GM12801 (cell line): ENCODE results near the gene GORASP1.

ENCODE experiments used
- TF ChIP-seq, protein P1 (sequence below): IDR thresholded peaks from one replicate; pipeline ENCODE4 v1.5.1; 2011; ENCODE audit warnings: control low read depth; ENCODE audit not compliant: insufficient read length; ENCODE audit errors: extremely low read depth

The GORASP1 gene

DNA sequence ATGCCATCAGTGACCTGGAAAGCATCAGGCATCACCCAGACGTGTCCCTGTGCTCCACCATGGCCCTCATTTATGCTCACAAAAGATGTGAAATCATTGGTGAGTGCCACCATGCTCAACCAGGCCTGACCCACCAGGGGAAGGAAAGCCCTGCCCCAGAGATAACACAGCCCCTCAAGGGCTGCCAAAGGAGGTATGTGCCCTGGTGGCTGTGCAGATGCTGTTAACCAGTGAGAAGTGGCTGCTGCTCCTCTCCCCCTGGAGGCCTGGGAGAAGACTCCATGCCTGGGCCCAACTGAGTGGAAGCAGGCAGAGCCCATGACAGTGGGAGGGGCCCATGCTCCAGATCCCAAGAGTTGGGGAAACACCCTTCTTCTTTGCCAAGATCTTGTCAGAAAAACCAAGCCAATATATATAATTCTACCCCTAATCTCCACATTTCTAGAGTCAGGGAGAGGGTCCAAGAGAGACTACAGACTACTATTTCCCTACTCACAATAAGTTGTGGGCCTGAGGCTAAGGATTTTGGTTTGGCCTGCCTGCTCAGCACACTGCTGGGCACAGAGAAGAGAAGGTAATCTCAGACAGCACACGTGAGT, 2.7 kb upstream of the GORASP1 start:
- TF ChIP-seq, protein P1, sequence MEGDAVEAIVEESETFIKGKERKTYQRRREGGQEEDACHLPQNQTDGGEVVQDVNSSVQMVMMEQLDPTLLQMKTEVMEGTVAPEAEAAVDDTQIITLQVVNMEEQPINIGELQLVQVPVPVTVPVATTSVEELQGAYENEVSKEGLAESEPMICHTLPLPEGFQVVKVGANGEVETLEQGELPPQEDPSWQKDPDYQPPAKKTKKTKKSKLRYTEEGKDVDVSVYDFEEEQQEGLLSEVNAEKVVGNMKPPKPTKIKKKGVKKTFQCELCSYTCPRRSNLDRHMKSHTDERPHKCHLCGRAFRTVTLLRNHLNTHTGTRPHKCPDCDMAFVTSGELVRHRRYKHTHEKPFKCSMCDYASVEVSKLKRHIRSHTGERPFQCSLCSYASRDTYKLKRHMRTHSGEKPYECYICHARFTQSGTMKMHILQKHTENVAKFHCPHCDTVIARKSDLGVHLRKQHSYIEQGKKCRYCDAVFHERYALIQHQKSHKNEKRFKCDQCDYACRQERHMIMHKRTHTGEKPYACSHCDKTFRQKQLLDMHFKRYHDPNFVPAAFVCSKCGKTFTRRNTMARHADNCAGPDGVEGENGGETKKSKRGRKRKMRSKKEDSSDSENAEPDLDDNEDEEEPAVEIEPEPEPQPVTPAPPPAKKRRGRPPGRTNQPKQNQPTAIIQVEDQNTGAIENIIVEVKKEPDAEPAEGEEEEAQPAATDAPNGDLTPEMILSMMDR = no peak

DNA sequence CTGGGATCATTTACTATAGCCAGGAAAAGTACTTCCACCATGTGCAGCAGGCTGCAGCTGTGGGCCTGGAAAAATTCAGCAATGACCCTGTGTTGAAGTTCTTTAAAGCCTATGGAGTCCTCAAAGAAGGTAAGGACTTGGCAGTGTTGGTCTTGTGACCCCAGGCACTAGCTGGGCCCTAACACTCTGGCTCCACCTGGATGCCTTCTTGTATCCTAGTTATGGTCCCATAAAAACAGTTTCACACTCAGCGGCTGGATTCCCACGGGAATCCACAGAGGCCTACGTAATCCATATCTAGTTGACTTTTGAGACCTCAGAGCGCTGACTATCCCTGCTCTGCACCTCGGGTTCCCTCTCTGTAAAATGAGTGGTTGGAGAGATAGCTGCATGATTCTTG, 1.7 kb upstream of the GORASP1 start:
- TF ChIP-seq, protein P1 = no peak

DNA sequence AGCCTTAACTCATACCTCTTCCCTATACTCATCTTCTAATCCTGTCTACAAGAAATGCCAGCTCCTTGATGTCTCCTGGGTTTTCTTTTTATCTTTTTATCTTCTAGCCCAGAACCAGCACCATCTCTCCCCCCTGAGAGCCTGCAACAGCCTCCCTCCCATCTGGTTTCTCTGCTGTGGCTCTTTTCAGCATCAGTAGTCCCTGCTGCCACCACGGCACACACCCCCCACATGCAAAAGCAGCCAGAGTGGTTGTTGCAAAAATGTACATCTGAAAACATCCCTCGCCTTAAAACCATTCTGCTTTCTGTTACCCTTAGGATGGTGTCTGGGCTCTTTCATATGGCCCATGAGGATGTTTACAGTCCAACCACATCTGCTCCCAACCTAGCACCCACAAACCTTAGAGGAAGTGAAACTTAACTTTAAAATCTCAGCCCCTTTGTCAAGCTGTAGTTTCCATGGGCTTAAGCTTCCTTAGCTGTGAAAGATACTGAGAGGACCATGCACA, 828 bp upstream of the GORASP1 start:
- TF ChIP-seq, protein P1 = no peak

DNA sequence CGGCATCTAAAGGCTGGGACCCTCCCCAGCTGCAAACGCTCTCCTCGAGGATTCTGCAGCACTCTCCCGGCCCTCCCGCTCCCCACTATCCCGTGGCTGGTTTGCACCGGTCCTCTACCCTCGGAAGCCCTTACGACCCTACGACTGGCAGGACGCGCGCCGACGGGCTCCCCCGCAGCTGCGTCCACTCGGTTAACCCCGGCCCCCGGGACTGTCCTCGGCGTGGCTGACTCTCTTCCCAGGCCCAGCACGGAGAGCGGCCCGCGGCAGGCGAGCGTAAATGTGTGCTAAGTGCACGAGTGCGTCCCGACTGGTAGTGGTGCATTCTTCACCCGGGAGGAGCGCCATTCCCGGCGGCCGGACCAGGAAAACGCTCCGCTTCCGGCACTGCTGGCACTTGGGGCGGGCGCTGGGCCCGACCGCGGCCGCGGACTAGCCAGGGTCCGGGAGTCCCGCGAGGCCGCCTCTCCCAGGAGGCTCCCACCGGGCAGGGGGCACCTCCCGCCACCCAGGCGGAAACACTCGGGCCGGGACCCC, 508 bp downstream of the GORASP1 start:
- TF ChIP-seq, protein P1 = no peak

DNA sequence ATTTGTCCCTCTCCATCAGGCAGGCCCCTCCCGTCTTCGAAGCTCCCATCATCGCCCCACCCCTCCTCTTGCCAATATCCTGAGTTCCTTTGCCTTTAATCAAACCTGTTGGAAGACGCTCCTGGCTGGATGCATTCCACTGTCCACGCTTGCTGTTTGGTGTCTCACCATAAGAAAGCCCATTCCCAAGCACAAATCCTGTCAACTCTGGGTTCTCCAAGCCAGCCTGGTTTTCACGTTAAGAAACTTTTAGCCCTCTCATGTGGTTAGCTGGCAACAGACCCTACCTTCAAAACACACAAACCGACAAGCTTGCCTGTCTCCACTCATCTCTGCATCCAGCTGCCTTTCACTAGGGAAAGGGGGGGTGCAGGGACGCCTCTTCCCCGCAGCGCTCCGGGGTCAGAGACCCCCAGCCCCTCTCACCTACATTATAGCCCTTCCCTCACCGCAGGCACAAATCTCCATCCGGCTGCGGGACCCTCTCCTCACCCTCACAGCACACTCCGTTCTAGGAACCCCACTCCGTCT, 1.1 kb downstream of the GORASP1 start:
- TF ChIP-seq, protein P1 = no peak

DNA sequence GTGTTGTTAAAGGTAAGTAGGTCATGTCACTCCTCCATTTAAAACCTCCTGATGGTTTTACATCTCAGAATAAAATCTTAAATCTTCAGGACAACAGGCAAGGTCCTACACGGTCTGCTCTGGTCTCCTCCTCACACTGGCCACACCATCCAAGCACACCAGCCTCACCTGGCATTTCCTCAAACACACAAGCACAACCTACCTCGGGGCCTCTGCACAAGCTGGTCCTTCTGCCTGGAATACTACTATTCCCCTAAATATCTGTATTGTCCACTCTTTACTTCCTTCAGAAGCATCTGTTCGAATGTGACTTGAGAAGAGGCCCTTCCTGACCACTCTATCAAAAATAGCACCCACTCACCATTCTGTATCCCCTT, 1.8 kb downstream of the GORASP1 start:
- TF ChIP-seq, protein P1 = no peak

DNA sequence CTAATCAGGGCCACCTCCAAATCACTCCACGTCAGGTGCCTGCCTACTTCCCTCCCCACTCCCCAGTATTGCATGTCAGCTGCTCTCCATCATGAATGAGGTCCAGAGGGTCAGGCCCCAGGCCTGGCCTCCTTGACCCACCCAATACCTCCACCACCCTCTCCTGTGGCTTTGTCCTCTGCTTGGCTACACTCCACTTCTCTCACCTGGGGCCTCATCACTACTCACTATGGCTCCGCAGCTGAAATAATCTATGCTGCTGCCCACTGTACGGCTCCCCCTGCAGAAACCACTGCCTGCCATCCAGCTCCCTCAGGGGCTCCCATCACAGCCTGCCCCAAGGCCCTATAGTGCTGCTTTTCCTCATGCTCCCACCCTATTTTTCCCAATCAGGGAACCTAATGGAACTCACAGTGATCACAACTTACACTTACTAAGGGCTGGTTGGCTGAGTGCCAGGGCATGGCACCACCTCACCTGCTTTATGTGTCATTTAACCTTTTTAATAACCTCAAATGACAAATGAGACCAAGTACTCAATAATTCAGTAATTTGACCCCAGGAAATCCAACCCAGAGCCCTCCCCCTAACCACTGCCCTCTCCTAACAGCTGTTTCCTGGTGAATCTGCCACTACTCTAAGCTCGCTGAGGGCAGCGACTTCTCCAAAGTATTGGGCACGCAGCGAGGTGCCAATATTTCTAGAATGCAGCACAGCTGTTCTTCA, 2.3 kb downstream of the GORASP1 start:
- TF ChIP-seq, protein P1 = no peak
